Measurements from ENCODE around the gene CDO1. TPM values are rescaled to one million over a fixed set of nuclear protein-coding genes. Genes with fewer than 3 reads are reported as not detected.

The CDO1 gene
- total RNA-seq, 2 experiments from 2014 or later: 0.19 to 0.34 TPM

- no peak overlapping the region for H3K27ac Mint-ChIP-seq
- TF ChIP-seq CTCF (IDR thresholded peaks at IDR 0.05): no peak
- no peak for ATAC-seq (ENCODE audit: poor library complexity)
- Histone ChIP-seq H3K27me3 (ENCODE audit: control insufficient read depth in 1 of 2, insufficient read depth in 2 of 2, low read length in 2 of 2) (peaks cover 23 to 47% of the 10 kb centered on the region in 2 experiments), H3K4me3 (ENCODE audit: low read length) (no peak overlapping the region), H3K27ac (ENCODE audit: low read depth in 1 of 2, low read length in 2 of 2) (no peak overlapping the region), H3K36me3 (ENCODE audit: insufficient read depth, low read length) (no peaks in the 10 kb centered on the region), H3K9me3 (ENCODE audit: control insufficient read depth in 1 of 2, insufficient read depth in 1 of 2, low read length in 2 of 2) (peaks cover 0 to 10% of the 10 kb centered on the region in 2 experiments), H3K4me1 (ENCODE audit: insufficient read depth, low read length) (no peaks in the 10 kb centered on the region)
- no peak for DNase-seq
- no peak overlapping the region for H3K4me3 Mint-ChIP-seq
- no peaks in the 10 kb centered on the region for H3K4me1 Mint-ChIP-seq (ENCODE audit: low read depth)
- intact Hi-C loops (cut with DNase I, micrococcal nuclease): no loop called here
- ChIA-PET POLR2A (no interaction called here), CTCF (no interaction called here)
- no peaks in the 10 kb centered on the region for H3K9me3 Mint-ChIP-seq
- H3K27me3 Mint-ChIP-seq: peaks cover 75% of the 10 kb centered on the region
- H3K36me3 Mint-ChIP-seq (ENCODE audit: low read depth): no peaks in the 10 kb centered on the region
Observed at GRCh38 chr5:115788440-115788839, 28.0 kb downstream of the CDO1 start.

- H3K4me3 Mint-ChIP-seq: no peak overlapping the region
- intact Hi-C loops (cut with DNase I, micrococcal nuclease): no loop called here
- Histone ChIP-seq H3K36me3 (ENCODE audit: insufficient read depth, low read length) (no peaks in the 10 kb centered on the region), H3K9me3 (ENCODE audit: control insufficient read depth in 1 of 2, insufficient read depth in 1 of 2, low read length in 2 of 2) (peaks cover 0 to 10% of the 10 kb centered on the region in 2 experiments), H3K27me3 (ENCODE audit: control insufficient read depth in 1 of 2, insufficient read depth in 2 of 2, low read length in 2 of 2) (peaks cover 20 to 38% of the 10 kb centered on the region in 2 experiments), H3K4me3 (ENCODE audit: low read length) (no peak overlapping the region), H3K4me1 (ENCODE audit: insufficient read depth, low read length) (no peaks in the 10 kb centered on the region), H3K27ac (ENCODE audit: low read depth in 1 of 2, low read length in 2 of 2) (no peak overlapping the region)
- POLR2A ChIA-PET: no interaction called here
- ATAC-seq (ENCODE audit: poor library complexity) (no peak), DNase-seq (no peak)
- H3K4me1 Mint-ChIP-seq (ENCODE audit: low read depth): no peaks in the 10 kb centered on the region
- H3K36me3 Mint-ChIP-seq (ENCODE audit: low read depth): no peaks in the 10 kb centered on the region
- no peaks in the 10 kb centered on the region for H3K9me3 Mint-ChIP-seq
- H3K27ac Mint-ChIP-seq: no peak overlapping the region
- peaks cover 68% of the 10 kb centered on the region for H3K27me3 Mint-ChIP-seq
- CTCF ChIA-PET: no interaction called here
- TF ChIP-seq CTCF (IDR thresholded peaks at IDR 0.05): no peak
Observed at GRCh38 chr5:115787426-115787825, 29.0 kb downstream of the CDO1 start.

- DNase-seq (no peak), ATAC-seq (ENCODE audit: poor library complexity) (no peak)
- CTCF ChIA-PET: no interaction called here
- no peaks in the 10 kb centered on the region for H3K36me3 Mint-ChIP-seq (ENCODE audit: low read depth)
- Histone ChIP-seq H3K27me3 (ENCODE audit: control insufficient read depth in 1 of 2, insufficient read depth in 2 of 2, low read length in 2 of 2) (peaks cover 16 to 25% of the 10 kb centered on the region in 2 experiments), H3K9me3 (ENCODE audit: control insufficient read depth in 1 of 2, insufficient read depth in 1 of 2, low read length in 2 of 2) (peaks cover 0 to 10% of the 10 kb centered on the region in 2 experiments), H3K27ac (ENCODE audit: low read depth in 1 of 2, low read length in 2 of 2) (no peak overlapping the region), H3K36me3 (ENCODE audit: insufficient read depth, low read length) (no peaks in the 10 kb centered on the region), H3K4me1 (ENCODE audit: insufficient read depth, low read length) (no peaks in the 10 kb centered on the region), H3K4me3 (ENCODE audit: low read length) (no peak overlapping the region)
- H3K9me3 Mint-ChIP-seq: no peaks in the 10 kb centered on the region
- no peak overlapping the region for H3K4me3 Mint-ChIP-seq
- no peak for TF ChIP-seq CTCF (IDR thresholded peaks at IDR 0.05)
- intact Hi-C loops (cut with DNase I, micrococcal nuclease): no loop called here
- POLR2A ChIA-PET: no interaction called here
- H3K4me1 Mint-ChIP-seq (ENCODE audit: low read depth): no peaks in the 10 kb centered on the region
- no peak overlapping the region for H3K27ac Mint-ChIP-seq
- peaks cover 71% of the 10 kb centered on the region for H3K27me3 Mint-ChIP-seq
Observed at GRCh38 chr5:115785381-115786065, 30.9 kb downstream of the CDO1 start.

Data from CD4-positive, alpha-beta T cell (primary cell).